OCI-LY7 (cell line): ENCODE measurements around the gene KDELR1.

Experiments
- CTCF ChIP-seq: fragments of 200-600 bp; sonication (generic); conservative IDR thresholded peaks from 2 replicates; pipeline ENCODE4 v1.5.1; 2014; ENCODE audit warnings: mild to moderate bottlenecking, antibody characterized with exemption, low read length, moderate library complexity, mixed read lengths
- EZH2phosphoT487 ChIP-seq: fragments of 200-600 bp; sonication (generic); IDR thresholded peaks from 2 replicates; pipeline ENCODE4 v1.6.1; 2018; ENCODE audit warnings: low read depth, borderline replicate concordance, mild to moderate bottlenecking, mixed run types, antibody characterized with exemption, low read length, moderate library complexity, mixed read lengths

- TF ChIP-seq CTCF (no peak), EZH2phosphoT487 (no peak)
Observed at GRCh38 chr19:48401287-48401686, 9.9 kb upstream of the KDELR1 start.
